ENCODE results near the gene PNISR.
A peak's percentile ranks its signal among the peaks of the same experiment; 100 is the strongest.

DNA sequence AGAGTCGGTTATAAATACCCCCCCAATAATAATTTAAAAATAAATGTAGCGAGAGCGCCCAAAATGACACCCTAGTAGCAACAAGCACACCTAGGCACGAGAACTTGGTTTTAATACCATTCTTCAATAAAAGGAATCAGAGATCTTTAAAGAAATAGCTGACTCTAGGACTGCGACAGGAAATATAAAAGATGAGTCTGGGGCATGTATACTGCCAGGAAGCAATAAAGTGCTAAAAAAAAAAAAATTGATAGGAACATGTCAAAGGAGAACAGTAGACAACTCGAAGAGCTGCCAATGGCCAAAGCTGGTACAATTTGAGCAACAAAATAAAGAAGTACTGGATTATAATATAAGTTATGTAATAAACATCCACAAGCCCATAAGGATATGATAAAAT lies 2.2 kb downstream of the PNISR start:
- TF ChIP-seq EZH2 (IDR thresholded peaks at IDR 0.05) (no peak), POLR2AphosphoS5 (IDR thresholded peaks at IDR 0.05; ENCODE audit: borderline replicate concordance, low read depth, low read length) (peak; percentile 51; the same call in 1 of the 2 replicates), FOXP2 (optimal IDR thresholded peaks at IDR 0.05; ENCODE audit: control extremely low read depth, extremely low read length, insufficient read depth) (no peak)

Measured in SK-N-MC (cell line).